Stimulated activated naive CD8-positive, alpha-beta T cell treated with anti-CD3 and anti-CD28 coated beads, Interleukin-15, amount 100 ng/mL, for 72 hours (primary cell): ENCODE data around the gene MAF.
A peak's percentile ranks its signal among the peaks of the same experiment; 100 is the strongest.

Experiments used
- ATAC-seq: fragments of 150-1000 bp; cut with Tn5 transposase; 2 replicates; pipeline ENCODE4 v1.10.0; 2021; ENCODE audit warnings: mild to moderate bottlenecking, moderate library complexity
- DNase-seq, 2 donors: peaks; one replicate each; pipeline ENCODE4 v3.0.0; 2021 to 2022
- H3K27ac Mint-ChIP-seq, 2 donors: one replicate each; pipeline ENCODE4 v1.8.0; 2022; ENCODE audit warnings: mild to moderate bottlenecking in 2 of 2, mixed read lengths in 2 of 2, moderate library complexity in 2 of 2
- H3K27me3 Mint-ChIP-seq: one replicate; pipeline ENCODE4 v1.8.0; 2022; ENCODE audit warnings: mixed read lengths
- H3K4me1 Mint-ChIP-seq: one replicate; pipeline ENCODE4 v1.8.0; 2022; ENCODE audit warnings: mild to moderate bottlenecking, mixed read lengths
- H3K4me3 Mint-ChIP-seq, 2 donors: one replicate each; pipeline ENCODE4 v1.8.0; 2022; ENCODE audit warnings: mild to moderate bottlenecking in 2 of 2, mixed read lengths in 2 of 2, moderate library complexity in 1 of 2
- H3K9me3 Mint-ChIP-seq, 2 donors: one replicate each; pipeline ENCODE4 v1.8.0; 2022; ENCODE audit warnings: mixed read lengths in 2 of 2

Gene MAF

GRCh38 chr16:79625738-79626137 is 25.2 kb upstream of the MAF start:
- peaks cover 0 to 23% of the 10 kb centered on the region in 2 donors for H3K9me3 Mint-ChIP-seq
- H3K4me3 Mint-ChIP-seq: no peak overlapping the region

GRCh38 chr16:79623824-79624223 is 23.3 kb upstream of the MAF start:
- DNase-seq (no peak), ATAC-seq (no peak)
- peaks cover 0 to 7% of the 10 kb centered on the region in 2 donors for H3K9me3 Mint-ChIP-seq
- peaks cover 12% of the 10 kb centered on the region for H3K4me1 Mint-ChIP-seq
- H3K27ac Mint-ChIP-seq: no peak overlapping the region
- no peak overlapping the region for H3K4me3 Mint-ChIP-seq
- peaks cover 49% of the 10 kb centered on the region for H3K27me3 Mint-ChIP-seq

More at GRCh38 chr16:79625738-79626137, 25.2 kb upstream of the MAF start:
- Mint-ChIP-seq H3K4me1 (peaks cover 11% of the 10 kb centered on the region), H3K27me3 (peaks cover 53% of the 10 kb centered on the region), H3K27ac (no peak overlapping the region)
- no peak for ATAC-seq
- DNase-seq: no peak

GRCh38 chr16:79623062-79623461 is 22.5 kb upstream of the MAF start:
- Mint-ChIP-seq H3K27me3 (peaks cover 49% of the 10 kb centered on the region), H3K27ac (no peak overlapping the region), H3K4me1 (peaks cover 12% of the 10 kb centered on the region), H3K9me3 (peaks cover 0 to 7% of the 10 kb centered on the region in 2 donors), H3K4me3 (no peak overlapping the region)
- DNase-seq: no peak
- no peak for ATAC-seq

- Mint-ChIP-seq H3K4me1 (peaks cover 15% of the 10 kb centered on the region), H3K27ac (no peak overlapping the region), H3K9me3 (peaks cover 0 to 7% of the 10 kb centered on the region in 2 donors), H3K27me3 (peaks cover 43% of the 10 kb centered on the region), H3K4me3 (no peak overlapping the region)
- no peak for ATAC-seq
- no peak for DNase-seq
Observed at GRCh38 chr16:79621027-79621426, 20.5 kb upstream of the MAF start.

GRCh38 chr16:79618692-79619050 is 18.1 kb upstream of the MAF start:
- H3K4me3 Mint-ChIP-seq: peak overlapping the region in 1 of 2 donors; percentile 60
- H3K9me3 Mint-ChIP-seq: peaks cover 0 to 7% of the 10 kb centered on the region in 2 donors
- peaks cover 34% of the 10 kb centered on the region for H3K27me3 Mint-ChIP-seq
- H3K4me1 Mint-ChIP-seq: peaks cover 15% of the 10 kb centered on the region
- no peak overlapping the region for H3K27ac Mint-ChIP-seq
- DNase-seq: no peak
- peak; percentile 75 for ATAC-seq

- Mint-ChIP-seq H3K27ac (peak overlapping the region in 1 of 2 donors; percentile 54), H3K9me3 (peaks cover 0 to 7% of the 10 kb centered on the region in 2 donors), H3K27me3 (peaks cover 33% of the 10 kb centered on the region), H3K4me1 (peaks cover 15% of the 10 kb centered on the region), H3K4me3 (peak overlapping the region in 1 of 2 donors; percentile 60)
- DNase-seq: no peak
- peak; percentile 23 for ATAC-seq
Observed at GRCh38 chr16:79618041-79618691, 17.6 kb upstream of the MAF start.

- Mint-ChIP-seq H3K9me3 (no peaks in the 10 kb centered on the region), H3K27me3 (peaks cover 50% of the 10 kb centered on the region), H3K27ac (no peak overlapping the region), H3K4me3 (no peak overlapping the region), H3K4me1 (peaks cover 5% of the 10 kb centered on the region)
- ATAC-seq (no peak), DNase-seq (no peak)
Observed at GRCh38 chr16:79613009-79613408, 12.5 kb upstream of the MAF start.

- no peaks in the 10 kb centered on the region for H3K9me3 Mint-ChIP-seq
- H3K27ac Mint-ChIP-seq: no peak overlapping the region
- no peak overlapping the region for H3K4me3 Mint-ChIP-seq
- no peak for DNase-seq
- no peak for ATAC-seq
- peaks cover 58% of the 10 kb centered on the region for H3K27me3 Mint-ChIP-seq
- no peaks in the 10 kb centered on the region for H3K4me1 Mint-ChIP-seq
Observed at GRCh38 chr16:79612207-79612606, 11.7 kb upstream of the MAF start.

- DNase-seq (no peak), ATAC-seq (no peak)
- Mint-ChIP-seq H3K27me3 (peaks cover 65% of the 10 kb centered on the region), H3K4me3 (no peak overlapping the region), H3K9me3 (no peaks in the 10 kb centered on the region), H3K4me1 (no peaks in the 10 kb centered on the region), H3K27ac (no peak overlapping the region)
Observed at GRCh38 chr16:79610771-79611170, 10.2 kb upstream of the MAF start.

- Mint-ChIP-seq H3K4me1 (no peaks in the 10 kb centered on the region), H3K4me3 (no peak overlapping the region)
Observed at GRCh38 chr16:79609861-79610260, 9.3 kb upstream of the MAF start.

GRCh38 chr16:79608976-79609375 is 8.4 kb upstream of the MAF start:
- H3K4me3 Mint-ChIP-seq: no peak overlapping the region
- H3K27ac Mint-ChIP-seq: no peak overlapping the region
- H3K4me1 Mint-ChIP-seq: no peaks in the 10 kb centered on the region
- peaks cover 76% of the 10 kb centered on the region for H3K27me3 Mint-ChIP-seq
- no peak for DNase-seq
- H3K9me3 Mint-ChIP-seq: no peaks in the 10 kb centered on the region
- ATAC-seq: no peak

More at GRCh38 chr16:79609861-79610260, 9.3 kb upstream of the MAF start:
- DNase-seq (no peak), ATAC-seq (no peak)
- Mint-ChIP-seq H3K27ac (no peak overlapping the region), H3K27me3 (peaks cover 73% of the 10 kb centered on the region), H3K9me3 (no peaks in the 10 kb centered on the region)

- no peak for DNase-seq
- no peak for ATAC-seq
- Mint-ChIP-seq H3K4me1 (peaks cover 4% of the 10 kb centered on the region), H3K27ac (no peak overlapping the region), H3K27me3 (peaks cover 79% of the 10 kb centered on the region), H3K4me3 (no peak overlapping the region), H3K9me3 (no peaks in the 10 kb centered on the region)
Observed at GRCh38 chr16:79607587-79607986, 7.0 kb upstream of the MAF start.

- peaks cover 90% of the 10 kb centered on the region for H3K27me3 Mint-ChIP-seq
- no peak overlapping the region for H3K4me3 Mint-ChIP-seq
- H3K4me1 Mint-ChIP-seq: peaks cover 20% of the 10 kb centered on the region
- H3K27ac Mint-ChIP-seq: peak overlapping the region in 1 of 2 donors; percentile 50
- DNase-seq (no peak), ATAC-seq (no peak)
- H3K9me3 Mint-ChIP-seq: no peaks in the 10 kb centered on the region
Observed at GRCh38 chr16:79605999-79606398, 5.5 kb upstream of the MAF start.

GRCh38 chr16:79603055-79603454 is 2.5 kb upstream of the MAF start:
- H3K27me3 Mint-ChIP-seq: peaks cover 90% of the 10 kb centered on the region
- ATAC-seq (no peak), DNase-seq (no peak)
- H3K4me3 Mint-ChIP-seq: no peak overlapping the region
- no peak overlapping the region for H3K27ac Mint-ChIP-seq
- peaks cover 42% of the 10 kb centered on the region for H3K4me1 Mint-ChIP-seq
- no peaks in the 10 kb centered on the region for H3K9me3 Mint-ChIP-seq

- Mint-ChIP-seq H3K4me1 (peaks cover 44% of the 10 kb centered on the region), H3K9me3 (no peaks in the 10 kb centered on the region), H3K4me3 (no peak overlapping the region), H3K27me3 (peaks cover 90% of the 10 kb centered on the region), H3K27ac (no peak overlapping the region)
- DNase-seq (no peak), ATAC-seq (no peak)
Observed at GRCh38 chr16:79602628-79603014, 2.1 kb upstream of the MAF start.

GRCh38 chr16:79601931-79602627 is 1.5 kb upstream of the MAF start:
- Mint-ChIP-seq H3K4me3 (peak overlapping the region; percentile 83 to 87), H3K27me3 (peaks cover 84% of the 10 kb centered on the region), H3K27ac (no peak overlapping the region), H3K9me3 (no peaks in the 10 kb centered on the region), H3K4me1 (peaks cover 44% of the 10 kb centered on the region)
- DNase-seq: peak; percentile 58 to 68
- ATAC-seq: peak; percentile 27
